CD4-positive, alpha-beta T cell treated with Interleukin-17A for 1 hour (primary cell): ENCODE data around the gene JARID2.

Source experiments
- DNase-seq: peaks from one replicate; pipeline ENCODE4 v3.0.0-alpha.2; 2020

The JARID2 gene

DNA sequence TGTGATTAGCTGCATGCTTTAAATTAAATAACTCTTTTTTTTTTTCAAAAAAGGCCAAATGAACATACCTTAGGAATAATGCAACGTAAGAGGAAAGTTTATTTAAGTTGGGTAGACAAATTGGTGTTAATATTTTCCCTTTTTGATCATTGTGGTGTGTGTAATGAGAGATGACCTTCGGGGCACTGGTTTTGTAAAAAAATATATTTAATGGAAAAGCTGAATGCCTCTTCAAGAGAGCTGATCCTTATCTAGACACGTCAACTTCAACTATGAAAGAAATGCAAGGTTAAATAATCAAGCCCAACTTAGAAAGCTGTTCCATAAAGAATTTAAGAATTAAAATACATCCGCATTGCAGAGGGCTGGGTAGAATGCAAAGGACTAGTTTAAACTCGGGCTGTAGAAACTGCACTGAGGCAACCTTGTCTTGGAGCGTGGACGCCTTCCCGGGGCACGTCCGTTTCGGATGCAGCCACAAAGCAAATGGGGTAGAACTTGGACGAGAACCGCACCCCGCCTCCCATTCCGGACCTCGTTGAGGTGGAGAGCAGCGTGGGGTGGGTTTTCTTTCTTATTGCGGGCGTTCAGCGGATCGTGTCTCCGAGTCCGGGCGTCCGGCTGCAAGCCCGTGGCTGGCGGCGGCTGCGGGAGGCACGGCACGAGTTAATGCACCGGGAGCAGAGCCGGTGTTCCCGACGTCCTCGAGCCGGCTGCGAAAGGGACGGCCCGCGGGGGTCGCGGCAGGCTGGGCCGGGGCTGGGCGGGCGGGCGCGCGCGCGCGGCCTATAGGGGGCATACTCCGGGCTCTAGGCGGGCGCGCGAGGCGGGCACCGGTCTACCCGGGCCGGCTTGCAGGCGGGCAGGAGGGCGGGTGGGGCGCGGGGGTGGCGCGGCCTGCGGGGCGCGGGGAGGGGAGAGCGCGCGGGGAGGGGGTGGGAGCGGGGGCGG lies 1.9 kb downstream of the JARID2 start:
- DNase-seq = no peak

DNA sequence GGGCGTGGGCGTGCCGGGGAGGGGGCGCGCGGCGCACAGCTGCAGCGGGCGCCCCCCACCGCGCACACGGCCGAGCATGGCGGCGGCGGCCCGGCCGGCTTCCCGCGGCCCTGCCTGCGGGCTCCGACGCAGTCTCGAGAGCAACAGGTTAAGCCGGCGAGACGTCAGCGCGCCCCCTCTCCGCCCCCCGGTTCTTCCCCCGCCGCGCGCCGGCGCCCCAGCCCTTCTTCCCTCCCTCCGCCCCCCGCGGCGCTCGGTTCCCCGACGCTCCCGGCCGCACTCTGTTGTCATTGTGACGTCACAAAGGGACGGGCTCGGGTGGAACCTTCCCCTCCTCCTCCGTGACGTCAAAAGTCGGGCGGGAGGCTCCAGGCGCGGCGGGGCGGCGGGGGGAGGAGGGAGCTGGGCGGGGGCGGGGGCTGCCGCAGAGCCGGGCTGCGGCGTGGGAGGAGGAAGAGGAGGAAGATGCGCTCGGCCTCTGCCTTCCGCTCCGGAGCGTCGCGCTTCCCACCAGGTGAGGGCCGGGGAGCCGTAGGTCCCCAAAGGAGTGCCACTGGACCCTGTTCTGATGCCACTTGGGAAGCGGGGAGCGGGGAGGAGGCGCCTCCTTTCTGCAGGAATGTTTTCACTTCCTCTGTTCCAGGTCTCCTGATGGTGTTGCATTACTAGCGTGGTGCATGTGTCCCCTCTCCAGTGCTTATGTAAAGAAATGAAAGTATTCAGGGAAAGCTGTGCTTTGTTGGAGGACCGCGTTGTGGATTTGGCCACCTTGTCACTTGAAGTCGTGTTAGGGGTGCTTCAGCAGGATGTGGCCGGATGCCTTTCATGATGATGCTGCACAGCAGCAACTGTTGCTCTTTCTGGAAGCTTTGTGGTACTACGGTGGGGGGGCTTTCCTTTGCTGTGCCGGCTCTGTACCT lies 2.8 kb downstream of the JARID2 start:
- DNase-seq = peak; percentile 98

DNA sequence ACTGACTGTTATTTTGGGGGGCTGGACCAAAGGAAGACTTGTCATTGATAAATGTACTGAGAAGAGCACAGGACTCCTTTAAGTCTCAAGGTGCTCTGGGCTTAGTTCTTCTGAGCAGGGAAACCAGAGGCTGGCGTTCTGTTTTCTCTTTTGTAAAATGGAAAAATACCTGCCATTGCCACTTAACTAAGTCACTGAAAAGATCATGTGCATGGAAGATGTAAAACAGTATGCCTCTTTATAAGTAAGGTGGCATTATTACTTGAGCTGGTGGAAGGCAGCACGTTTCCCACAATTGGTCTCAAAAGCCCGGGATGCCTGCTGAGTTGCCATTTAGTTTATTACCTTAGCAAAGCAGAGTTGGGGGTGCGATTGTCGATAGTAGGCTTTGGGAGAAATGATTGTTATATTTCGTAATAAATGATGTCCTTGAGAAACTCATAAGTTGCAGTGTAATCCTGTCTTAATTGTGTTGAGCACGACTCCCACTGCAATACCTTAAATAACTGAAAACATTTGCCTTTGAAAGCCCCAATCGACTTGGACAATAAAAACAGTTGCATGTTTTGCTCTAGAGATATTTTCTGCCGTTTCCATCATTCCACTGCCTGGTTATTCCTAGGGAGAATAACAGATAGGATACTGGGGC lies 3.6 kb downstream of the JARID2 start:
- DNase-seq = no peak

DNA sequence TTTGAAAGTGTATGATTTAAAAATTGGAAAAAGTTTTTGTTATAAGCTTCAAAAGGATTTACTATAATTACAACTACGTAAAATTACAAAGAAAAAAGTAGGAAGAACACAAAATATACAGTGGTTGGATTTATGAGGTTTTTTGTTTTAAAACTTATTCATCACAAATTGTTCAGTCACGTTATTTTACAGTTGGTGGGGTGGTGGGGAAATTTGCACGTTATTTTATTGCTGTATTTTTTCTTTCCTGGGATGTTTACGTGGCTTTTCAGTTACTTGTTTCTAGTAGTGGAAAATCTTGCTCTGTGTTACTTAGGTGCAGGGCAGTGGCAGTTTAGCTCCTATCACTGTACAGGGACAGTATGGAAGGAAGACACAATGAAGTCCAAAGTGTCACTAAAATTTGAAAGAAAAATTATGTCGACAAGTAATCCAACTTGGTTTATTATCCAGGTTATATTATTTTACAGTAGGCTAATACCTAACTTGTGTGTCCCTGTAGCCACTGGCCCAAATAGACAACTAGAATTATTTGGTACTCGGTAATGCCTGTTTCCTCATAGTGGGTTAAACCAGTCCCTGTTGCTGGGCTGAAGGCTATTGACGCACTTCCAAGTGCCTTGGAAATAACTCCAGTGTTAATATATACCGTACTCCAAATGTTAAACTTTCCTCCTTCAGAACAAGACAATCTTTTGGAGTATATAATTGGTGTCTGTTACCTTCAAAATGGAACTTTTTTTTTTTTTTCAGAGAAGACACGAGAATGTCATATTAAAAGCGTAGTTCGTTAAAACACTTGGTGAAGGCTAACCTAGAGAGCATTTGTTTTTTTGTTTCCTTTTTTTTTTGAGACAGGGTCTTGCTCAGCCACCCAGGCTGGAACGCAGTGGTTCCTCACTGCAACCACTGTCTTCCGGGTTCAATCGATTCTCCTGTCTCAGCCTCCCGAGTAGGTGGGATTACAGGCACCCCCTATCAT lies 4.6 kb downstream of the JARID2 start:
- DNase-seq = no peak

DNA sequence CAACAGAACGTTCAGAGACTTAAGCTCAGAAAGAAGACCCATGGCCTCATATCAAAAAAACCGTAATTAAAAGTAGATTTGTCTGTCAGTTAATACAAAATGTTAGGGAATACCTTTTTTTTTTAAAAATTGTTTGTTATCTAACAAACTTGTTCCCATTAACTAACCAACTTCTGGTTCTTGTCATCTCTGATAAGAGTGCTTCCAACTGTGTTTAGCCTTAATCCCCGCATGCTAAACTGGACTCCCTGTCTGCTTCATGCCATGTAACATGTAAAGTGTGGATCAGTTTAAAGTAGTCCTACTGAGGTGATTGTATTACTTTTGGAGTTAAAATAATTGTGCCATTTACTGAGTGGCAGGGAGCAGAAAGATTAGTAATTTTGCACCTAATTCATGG lies 6.3 kb downstream of the JARID2 start:
- no peak for DNase-seq

DNA sequence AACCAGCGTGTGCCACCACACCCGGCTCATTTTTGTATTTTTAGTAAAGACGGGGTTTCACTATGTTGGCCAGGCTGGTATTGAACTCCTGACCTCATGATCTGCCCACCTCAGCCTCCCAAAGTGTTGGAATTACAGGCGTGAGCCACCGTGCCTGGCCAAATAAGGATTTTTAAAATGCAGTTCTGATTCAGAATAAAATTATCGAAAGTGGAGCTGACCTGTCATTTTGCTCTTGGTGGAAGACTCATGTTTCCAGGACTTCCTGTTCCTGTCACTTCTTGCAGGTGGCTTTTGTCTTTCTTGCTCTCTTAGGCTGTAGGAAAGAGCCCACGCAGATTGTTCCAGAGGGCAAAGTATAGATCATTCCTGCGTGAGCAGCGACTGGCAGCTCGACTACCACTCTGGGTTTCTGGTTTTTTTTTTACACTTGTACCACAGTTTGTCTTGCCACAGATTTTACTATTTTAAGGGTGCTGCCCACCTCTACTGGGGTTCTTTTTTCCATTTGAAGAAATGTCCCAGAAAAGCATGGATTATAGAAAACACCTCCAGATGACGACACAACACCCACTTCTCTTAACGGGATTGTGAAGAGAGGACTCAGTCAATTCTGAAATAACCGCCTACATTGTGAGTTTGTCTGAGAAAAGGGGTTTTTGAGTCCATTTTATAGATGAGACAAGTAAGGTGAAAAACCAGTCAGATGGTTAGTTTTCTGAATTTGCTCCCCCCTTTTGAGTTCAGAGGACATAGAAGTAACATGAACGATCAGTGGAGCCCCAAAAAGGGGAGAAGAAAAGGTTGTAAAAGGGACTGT lies 7.5 kb downstream of the JARID2 start:
- no peak for DNase-seq

DNA sequence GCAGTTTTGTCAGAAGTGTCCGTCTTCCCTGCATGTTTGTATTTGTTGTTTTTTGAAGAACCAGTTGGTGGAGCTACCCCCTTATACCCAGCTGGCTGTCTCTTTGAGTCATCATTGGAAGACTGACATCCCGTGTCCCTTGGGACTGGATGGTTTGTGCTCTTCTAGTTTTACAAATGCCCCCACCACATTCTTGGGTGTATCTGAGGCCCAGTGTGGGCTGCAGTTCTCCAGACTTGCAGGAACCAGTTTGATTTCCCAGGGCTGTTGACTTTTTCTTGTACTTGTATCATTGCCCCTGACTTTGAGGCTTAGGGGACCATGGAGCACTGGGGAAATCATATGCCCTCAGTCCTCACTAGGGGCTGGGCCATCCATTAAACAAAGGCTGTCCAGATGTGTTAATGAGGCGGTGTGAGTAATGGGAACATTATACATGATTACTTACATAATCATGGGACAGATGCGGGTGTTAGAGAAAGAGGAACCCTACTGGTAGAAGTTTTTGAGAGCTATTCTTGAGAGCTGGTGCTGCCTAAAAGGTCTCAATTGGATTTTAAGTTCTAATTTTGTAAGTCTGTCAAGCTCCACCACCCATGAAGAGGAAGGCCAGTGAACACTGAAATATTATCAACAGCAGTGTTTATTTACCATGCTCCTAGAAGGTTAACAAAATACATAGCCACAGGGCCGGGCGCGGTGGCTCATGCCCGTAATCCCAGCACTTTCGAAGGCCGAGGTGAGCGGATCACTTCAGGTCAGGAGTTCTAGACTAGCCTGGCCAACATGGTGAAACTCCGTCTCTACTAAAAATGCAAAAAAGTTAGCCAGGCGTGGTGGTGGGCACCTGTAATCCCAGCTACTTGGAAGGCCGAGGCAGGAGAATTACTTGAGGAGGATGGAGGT lies 8.5 kb downstream of the JARID2 start:
- DNase-seq = no peak

DNA sequence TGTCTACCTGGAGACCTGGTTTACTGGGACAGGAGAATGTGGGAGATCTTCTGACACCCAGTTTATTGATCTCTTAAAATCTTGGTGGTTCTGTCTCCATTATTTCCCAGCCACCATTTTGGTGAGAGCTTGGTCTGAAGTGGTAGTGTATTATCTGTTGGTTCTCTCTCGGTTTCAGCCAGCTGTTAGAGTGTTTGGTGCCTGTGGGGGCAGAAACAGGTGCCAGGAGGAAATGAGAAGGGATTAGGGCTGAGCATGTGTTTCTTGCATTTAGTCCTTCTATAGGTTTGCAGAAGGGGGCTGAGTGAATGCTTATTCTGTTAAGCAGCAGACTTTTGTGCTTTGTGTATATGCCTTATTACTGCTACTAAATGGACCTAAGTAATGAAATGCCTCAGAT lies 9.6 kb downstream of the JARID2 start:
- DNase-seq = no peak

DNA sequence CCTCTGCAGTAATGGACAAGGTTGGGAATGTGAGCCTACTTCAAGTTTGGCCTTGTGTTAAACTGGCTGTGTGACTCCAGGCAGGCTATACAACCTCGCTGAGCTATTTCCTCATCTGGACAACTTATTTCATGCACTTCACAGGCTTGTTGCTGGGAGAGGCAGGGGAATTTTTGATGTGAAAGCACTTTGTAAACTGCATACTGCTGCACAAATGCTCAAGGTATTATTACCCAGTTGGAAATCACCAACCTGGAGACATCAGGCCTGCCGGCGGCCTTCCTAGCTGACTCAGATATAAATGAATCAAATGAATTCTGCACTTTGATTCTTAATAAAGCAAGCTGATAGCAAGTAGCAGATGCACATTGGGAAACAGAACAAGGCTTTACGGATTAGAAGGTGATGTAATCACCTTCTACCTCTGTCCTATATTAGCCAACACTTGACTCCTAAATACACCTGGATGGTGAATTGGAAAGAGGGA lies 10.1 kb downstream of the JARID2 start:
- DNase-seq = no peak

DNA sequence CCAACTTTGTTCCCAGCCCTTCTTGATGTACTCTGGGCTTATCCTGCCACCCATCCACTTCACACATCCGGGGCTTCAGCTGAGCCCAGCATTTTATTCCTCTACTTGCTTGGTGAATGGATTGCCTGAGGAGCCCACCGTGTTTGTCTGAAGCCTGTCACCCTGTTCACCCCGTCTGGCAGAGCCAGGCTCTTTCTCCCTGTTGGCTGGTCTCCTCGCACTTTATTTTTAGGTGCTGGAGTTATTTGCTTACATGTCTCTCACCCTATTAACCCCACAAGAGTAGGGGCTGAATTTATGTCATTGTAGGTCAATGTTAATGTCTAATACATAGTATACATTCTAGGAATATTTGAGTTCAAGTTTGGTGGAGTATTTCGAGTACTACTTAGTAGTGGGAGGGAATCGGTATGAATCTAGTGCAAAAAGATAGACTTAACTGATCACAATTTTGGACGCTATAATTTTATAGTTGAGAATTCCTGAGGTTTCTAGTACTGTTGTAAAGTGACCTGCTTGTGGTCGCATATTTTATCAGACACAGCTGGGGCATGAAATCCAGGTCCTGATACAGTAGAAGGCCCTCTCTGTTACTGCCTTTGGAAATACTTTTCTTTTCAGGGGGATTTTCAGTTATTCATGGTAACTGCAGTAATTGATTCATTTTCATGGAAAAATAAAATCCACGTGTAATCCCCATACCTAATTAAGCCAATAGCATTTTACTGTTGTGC lies 10.8 kb downstream of the JARID2 start:
- no peak for DNase-seq

DNA sequence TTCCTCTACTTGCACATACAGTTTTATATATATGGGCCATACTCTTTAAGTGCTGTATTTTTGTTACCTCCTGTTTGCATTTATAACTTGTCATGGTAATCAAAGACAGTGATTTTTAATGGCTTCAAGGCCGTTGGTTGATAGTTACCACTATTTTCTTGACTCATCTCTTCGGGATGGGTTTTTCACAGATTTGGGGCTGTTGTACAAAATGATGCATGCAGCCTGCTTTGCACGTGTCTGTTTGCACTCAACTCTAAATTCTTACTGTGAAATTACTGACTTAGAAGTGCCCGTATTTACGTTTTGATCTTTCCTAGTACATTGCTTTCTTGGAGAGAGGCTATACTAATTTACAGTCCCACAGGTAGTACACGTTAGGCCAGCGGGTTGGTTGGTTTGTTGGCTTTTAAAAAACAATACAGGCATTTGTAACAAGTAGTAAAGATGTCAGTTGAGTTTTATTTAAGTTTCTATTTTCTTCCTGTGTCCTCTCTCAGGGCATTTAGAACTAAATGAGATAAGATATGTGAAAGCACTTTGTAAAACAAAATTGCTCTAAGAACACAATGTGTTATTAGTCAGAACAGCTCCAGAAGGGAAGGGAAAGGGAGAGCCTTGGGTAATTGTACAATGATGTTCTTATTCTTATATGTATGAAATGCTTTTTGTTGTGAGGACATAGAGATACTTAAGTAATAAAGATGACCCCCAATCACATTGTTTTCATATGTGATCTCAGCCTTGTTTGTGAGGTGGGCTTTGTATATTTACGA lies 11.7 kb downstream of the JARID2 start:
- DNase-seq = no peak

DNA sequence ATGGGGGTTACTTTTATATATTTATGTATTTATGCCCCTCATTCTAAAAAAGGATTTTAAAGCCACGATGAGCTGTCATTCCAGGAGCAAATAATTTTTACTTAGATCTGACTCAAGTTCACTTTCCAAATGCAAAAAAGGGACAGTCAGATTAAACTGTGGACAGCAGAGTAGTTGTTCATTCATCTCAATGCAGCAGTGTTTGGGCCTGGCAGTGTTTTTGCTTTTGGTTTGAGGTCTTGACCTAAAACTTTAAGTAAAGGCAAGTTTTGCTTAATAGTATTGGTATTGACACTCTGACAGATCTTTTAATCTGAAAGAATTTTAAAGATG lies 13.9 kb downstream of the JARID2 start:
- DNase-seq = no peak

DNA sequence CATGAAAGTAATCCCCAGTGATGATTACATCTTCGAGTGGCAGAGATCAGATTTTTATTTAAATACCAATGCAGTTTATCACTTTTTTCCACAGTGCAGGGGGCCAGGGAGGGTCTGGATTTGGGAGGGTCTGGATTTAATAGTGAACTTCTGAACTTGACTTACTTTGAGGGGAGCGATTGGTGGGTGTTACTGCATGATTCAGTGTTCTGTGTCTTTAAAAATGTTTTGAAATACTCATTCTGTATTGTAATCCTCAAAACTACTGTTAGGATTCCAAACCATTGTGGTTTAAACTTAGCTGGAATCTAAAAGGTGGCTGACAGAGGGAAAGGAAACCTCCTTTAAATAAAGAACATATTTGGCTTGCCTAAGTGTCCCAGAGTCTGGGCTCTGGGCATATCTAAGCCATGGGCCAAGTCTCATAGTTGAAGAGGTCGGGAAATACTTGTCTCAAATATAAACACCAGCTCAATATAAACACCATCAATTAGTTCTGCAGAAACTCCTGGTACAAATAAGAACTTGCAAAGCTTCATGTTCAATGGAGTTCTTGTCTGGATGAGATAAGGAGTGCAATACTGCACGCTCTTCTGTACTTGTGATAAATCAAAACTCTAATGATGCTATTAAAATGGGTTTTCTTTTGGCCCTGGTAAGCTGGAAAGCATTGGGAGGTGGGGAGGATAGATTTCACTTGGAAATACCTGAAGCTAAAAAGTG lies 14.4 kb downstream of the JARID2 start:
- DNase-seq = no peak

DNA sequence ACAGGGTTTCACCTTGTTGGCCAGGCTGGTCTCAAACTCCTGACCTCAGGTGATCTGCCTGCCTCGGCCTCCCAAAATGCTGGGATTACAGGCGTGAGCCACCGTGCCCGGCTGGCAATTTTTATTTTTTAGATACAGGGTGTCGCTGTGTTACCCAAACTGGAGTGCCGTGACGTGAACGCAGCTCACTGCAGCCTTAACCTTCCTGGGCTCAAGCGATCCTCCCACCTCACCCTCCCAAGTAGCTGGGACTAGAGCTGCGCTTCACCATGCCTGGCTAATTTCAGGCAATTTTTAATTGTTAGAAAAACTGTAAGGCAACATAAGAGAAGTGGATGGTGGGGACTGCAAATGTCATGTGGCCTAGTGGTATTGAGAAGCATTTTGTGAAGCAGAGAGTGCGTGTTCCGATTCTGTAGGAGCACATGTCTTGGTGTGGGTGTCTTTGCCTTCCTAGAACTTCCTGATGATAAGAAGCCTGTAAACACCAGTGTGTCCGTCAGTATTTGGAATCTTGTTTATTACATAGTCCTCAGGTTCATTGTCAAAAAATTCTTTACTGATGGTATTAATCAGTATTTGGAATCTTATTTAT lies 18.0 kb downstream of the JARID2 start:
- no peak for DNase-seq

DNA sequence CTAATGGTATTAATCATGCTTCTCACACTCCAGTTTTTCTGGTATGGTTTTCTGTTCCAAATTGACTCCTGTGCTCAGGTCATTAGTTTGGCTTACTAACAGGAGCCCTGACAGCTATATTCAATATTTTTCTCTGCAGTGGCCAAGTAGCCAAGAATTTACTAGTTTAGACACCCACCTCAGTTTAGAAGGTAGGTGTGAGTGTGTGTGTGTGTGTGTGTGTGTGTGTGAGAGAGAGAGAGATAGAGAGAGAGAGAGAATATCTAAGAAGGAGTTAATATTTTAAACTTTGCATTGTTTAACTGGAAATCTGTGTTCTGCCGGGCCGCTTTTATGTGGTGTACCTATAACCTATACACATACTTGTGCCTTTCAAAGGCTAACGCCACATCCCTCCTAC lies 18.5 kb downstream of the JARID2 start:
- DNase-seq = no peak

DNA sequence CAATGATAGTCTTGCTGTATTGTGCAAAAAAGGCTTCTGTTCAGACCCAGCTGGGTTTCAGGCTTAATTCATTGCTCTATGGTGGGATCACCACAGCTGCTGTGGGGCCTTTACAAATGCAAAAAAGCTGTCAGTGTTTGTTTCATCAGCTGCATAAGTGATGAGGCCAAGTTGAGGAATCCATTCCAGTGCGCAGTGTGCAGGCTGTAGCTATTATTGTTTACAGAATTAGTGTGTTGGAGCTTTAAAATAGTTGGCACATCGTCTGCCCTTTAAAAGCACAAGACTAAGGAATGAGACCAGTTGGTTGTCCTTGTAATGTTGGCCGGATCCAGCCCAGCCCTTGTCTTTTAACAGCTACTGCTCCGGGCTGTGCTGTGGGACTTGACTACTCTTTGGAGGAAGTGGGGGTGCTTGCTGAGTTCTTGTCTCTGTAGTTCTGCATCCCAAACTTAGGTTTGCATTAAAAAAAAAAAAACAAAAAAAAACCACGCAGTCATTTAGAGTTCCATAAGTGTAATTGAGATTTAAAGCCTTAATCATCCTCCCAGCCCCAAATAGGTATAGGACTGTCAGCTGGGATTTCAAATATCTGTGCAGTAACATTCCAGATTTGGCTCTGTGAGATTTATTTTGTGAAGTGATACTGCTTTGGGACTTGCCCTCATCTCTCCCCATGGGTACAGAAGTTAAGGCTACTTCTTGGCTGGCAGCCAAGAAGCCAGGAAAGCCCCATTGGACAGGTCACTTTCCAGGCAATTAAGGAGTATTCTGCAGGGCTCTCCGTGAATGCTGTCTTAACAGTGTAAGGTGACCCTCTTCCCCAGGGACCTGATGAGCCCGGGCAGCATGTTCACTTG lies 19.3 kb downstream of the JARID2 start:
- DNase-seq = no peak
